A549 treated with AZD9567 at 1 μM for 4 hours (cell line): Measurements from ENCODE around the gene PTPN6. TPM values are rescaled to one million over a fixed set of nuclear protein-coding genes. Genes with fewer than 3 reads are reported as not detected.

Source experiments
- total RNA-seq: library from RNA; stranded (reverse); fragments of 200-300 nt; extraction: Qiagen RNA extraction; gene quantifications from 5 replicates; pipeline ENCODE4 v1.2.3, GENCODE V29; 2022; ENCODE audit not compliant: insufficient read depth

The PTPN6 gene
- total RNA-seq, result 10.5 to 25.7 TPM (median 11.5 TPM) in 5 replicates

DNA sequence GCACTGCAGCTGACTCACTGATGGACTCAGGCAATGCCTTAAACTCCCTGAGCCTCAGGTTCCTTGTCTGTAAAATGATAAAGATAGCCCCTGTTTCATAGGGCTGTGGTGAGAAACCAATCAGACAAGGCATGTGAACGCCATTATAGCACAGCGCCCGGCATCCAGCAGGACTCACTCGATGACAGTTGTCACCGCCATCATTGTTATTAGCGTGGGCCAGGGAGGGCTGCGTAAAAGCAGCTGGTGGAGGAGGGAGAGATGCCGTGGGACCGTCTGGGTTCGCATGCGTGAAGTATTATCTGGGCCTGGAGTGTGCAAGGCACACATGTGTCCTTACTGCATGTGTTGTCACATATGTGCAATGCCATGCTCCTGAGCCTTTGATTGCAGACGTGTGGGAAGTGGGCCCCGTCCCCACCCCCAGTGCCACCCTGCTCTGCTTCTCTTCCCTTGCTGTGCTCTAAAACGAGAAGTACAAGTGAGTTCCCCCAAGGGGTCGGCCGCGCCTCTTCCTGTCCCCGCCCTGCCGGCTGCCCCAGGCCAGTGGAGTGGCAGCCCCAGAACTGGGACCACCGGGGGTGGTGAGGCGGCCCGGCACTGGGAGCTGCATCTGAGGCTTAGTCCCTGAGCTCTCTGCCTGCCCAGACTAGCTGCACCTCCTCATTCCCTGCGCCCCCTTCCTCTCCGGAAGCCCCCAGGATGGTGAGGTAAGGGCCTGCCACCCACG is at the start of gene PTPN6:
TSS of gene PTPN6 (plus strand) at position 546 of the 730 bp plus-strand sequence. CDS start at position 703, 157 bp downstream.

DNA sequence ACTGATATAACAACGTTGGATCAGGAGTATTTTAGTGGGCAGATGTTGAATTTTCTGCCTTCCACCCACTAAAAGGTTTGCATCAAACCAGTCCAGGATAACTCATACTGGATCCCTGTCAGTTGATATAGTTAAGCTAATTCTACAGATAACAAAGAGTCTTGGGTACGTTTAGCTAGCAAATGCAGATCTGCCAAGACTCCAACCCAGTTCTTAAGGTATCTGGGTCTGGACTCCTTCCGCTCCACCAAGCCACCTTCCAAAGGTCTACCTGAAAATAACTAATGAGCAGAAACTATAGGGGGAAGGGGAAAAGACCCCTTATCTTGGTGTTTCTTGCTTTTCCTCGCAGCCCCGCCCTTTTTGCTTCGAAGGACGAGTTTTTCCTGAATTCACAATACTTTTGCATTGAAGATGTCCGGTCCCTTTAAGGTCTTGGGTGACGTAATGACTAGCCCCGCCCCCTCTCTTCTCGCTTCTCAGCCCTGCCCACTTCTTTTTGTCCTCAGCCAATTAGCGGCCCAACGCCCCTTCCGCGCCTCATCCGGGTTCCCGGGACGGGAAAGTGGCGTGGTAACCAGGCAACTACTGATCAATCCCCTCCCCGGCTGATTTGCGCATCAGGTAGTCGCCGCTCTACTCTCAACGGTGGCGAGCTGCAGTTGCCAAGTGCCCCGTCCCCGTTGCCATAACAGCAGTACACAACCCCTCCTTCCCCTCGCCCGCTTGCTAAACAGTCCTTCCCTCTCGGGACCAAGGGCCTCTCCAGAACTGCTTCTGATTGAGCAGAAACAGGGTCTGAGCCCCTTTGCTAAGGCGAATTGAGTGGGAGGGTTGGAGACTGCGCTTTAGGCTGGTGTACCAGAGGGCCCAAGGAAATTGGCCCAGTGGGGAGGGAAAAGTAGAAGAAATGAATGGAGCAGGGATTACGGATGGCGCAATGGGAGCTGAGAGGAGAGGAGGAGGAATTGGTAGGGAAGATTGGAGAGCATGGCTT is 46.6 kb upstream of the PTPN6 start, which contains the start of gene LRRC23:
TSS of gene LRRC23 (plus strand) at position 543 of the 997 bp plus-strand sequence. CDS start 812 bp downstream, outside the sequence.

DNA sequence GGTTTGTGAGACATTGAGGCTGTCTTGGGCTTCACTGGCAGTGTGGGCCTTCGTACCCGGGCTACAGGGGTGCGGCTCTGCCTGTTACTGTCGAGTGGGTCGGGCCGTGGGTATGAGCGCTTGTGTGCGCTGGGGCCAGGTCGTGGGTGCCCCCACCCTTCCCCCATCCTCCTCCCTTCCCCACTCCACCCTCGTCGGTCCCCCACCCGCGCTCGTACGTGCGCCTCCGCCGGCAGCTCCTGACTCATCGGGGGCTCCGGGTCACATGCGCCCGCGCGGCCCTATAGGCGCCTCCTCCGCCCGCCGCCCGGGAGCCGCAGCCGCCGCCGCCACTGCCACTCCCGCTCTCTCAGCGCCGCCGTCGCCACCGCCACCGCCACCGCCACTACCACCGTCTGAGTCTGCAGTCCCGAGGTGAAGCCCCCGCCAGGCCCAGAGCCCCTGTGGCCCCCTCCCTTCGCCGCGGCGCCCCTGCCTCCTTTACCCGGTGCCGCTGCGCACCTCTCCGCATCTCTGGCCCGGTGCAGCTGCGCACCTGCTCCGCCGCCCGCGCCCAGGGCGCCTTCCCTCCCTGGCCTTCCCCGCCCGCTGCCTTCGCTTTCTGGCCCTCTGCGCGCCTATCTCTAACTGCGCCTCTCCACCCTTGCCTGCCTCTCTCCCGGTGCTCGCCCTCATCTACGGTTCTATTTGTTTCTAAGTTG is 36.8 kb upstream of the PTPN6 start, which contains the start of gene ENO2:
TSS of gene ENO2 (plus strand) at position 335 of the 701 bp plus-strand sequence. CDS start 1,253 bp downstream, outside the sequence.

DNA sequence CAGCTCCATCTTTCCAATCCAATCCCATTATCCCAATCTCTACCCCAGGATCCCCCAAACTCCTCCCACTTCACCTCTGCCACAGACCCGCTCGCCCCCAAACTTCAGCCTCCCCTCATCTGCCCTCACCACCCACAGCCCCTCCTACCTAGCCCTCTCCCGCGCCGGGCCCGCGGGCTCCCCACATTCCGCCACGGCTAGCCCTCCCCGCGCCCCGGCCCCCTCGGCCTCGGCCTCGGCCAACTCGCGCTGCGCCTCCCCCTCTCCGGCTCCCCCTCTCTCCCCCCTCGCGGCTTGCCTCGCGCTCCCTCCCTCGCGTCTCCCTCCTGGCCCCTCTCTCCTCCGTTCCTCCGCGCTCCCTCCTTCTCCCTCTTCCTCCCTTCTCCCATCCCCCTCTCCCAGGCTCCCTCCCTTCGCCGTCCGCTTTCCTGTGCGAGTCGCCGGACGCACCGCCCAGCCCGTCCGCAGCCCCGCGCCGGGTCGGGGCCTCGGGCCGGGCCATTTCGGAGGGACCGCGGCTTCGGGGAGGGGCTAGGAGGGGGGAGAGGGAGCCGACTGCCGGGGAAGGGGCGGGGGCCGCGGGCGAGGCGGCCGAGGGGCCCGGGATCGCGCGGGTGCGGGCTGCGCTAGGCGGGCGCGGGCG is 23.7 kb upstream of the PTPN6 start, which contains the start of gene ATN1:
TSS of gene ATN1 (plus strand) at position 581 of the 643 bp plus-strand sequence. CDS start 6,043 bp downstream, outside the sequence.

DNA sequence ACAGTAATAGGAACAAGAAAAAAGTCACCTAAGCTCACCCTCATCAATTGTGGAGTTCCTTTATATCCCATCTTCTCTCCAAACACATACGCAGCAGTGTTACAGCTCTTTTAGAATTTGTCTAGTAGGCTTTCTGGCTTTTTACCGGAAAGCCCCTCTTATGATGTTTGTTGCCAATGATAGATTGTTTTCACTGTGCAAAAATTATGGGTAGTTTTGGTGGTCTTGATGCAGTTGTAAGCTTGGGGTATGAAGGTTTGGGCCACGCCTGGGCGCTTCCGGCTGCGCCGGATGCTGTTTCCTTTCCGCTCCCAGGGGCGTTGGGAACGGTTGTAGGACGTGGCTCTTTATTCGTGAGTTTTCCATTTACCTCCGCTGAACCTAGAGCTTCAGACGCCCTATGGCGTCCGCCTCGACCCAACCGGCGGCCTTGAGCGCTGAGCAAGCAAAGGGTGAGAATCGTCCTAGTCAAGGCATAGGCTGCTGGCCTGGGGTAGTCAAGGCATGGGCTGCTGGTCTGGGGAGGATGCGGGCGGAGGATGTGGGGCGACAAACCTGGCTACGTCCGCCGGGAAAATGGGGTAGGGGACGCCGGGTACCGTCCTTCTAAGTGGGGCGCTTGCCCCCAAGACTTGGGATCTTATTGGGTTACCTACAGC is 7.3 kb upstream of the PTPN6 start, which contains the start of the genes C12orf57 and RNU7-1:
TSS of gene C12orf57 (plus strand) at position 301 of the 659 bp plus-strand sequence. CDS start at position 401, 100 bp downstream.
TSS of gene RNU7-1 (plus strand) at position 95 of the 659 bp plus-strand sequence.

Other genes starting within 250 kb of the PTPN6 start
- gene COPS7A, start 227.3 kb upstream of the PTPN6 start, total RNA-seq, result 47.5 to 54.4 TPM (median 53.6 TPM) in 5 replicates
- 216 to 307 TPM (median 306 TPM) in 5 replicates for gene MLF2, start 198.2 kb upstream of the PTPN6 start, total RNA-seq
- 562 to 891 TPM (median 827 TPM) in 5 replicates for gene PTMS, start 185.0 kb upstream of the PTPN6 start, total RNA-seq
- 1.3 to 2.6 TPM (median 1.8 TPM) in 4 of 5 replicates, not detected in the other for gene LAG3, start 178.8 kb upstream of the PTPN6 start, total RNA-seq
- gene CD4, start 161.8 kb upstream of the PTPN6 start, total RNA-seq, result not detected in 5 replicates
- gene GPR162, start 129.5 kb upstream of the PTPN6 start, total RNA-seq, result 0.26 to 0.77 TPM (median 0.49 TPM) in 4 of 5 replicates, not detected in the other
- gene P3H3, start 122.9 kb upstream of the PTPN6 start, total RNA-seq, result 25.6 to 33.1 TPM (median 27.2 TPM) in 5 replicates
- gene GNB3, start 110.4 kb upstream of the PTPN6 start, total RNA-seq, result 1.8 to 2.6 TPM (median 2.3 TPM) in 5 replicates
- gene CDCA3, start 100.1 kb upstream of the PTPN6 start, total RNA-seq, result 74.0 to 83.9 TPM (median 80.1 TPM) in 5 replicates
- gene USP5, start 99.2 kb upstream of the PTPN6 start, total RNA-seq, result 72.6 to 116 TPM (median 80.7 TPM) in 5 replicates
- gene TPI1, start 83.8 kb upstream of the PTPN6 start, total RNA-seq, result 1,375 to 1,687 TPM (median 1,661 TPM) in 5 replicates
- 21.0 to 30.0 TPM (median 28.3 TPM) in 5 replicates for gene SPSB2, start 78.1 kb upstream of the PTPN6 start, total RNA-seq
- gene LRRC23, start 46.5 kb upstream of the PTPN6 start, total RNA-seq, result 15.3 to 19.8 TPM (median 16.2 TPM) in 5 replicates
- gene ENO2, start 36.8 kb upstream of the PTPN6 start, total RNA-seq, result 30.6 to 40.9 TPM (median 38.3 TPM) in 5 replicates
- gene ATN1, start 23.4 kb upstream of the PTPN6 start, total RNA-seq, result 47.5 to 69.4 TPM (median 68.1 TPM) in 5 replicates
- gene RNU7-1, start 7.5 kb upstream of the PTPN6 start, total RNA-seq, result not detected in 5 replicates
- gene C12orf57, start 7.3 kb upstream of the PTPN6 start, total RNA-seq, result 259 to 307 TPM (median 297 TPM) in 5 replicates
- gene PHB2, start 19.3 kb downstream of the PTPN6 start, total RNA-seq, result 290 to 340 TPM (median 329 TPM) in 5 replicates
- gene EMG1, start 19.6 kb downstream of the PTPN6 start, total RNA-seq, result 53.4 to 60.9 TPM (median 56.4 TPM) in 5 replicates
- 27.5 to 38.6 TPM (median 29.5 TPM) in 5 replicates for gene LPCAT3, start 67.1 kb downstream of the PTPN6 start, total RNA-seq
- gene C1S, start 109.4 kb downstream of the PTPN6 start, total RNA-seq, result 39.1 to 53.4 TPM (median 42.2 TPM) in 5 replicates
- gene C1R, start 141.1 kb downstream of the PTPN6 start, total RNA-seq, result 26.0 to 42.6 TPM (median 27.5 TPM) in 5 replicates
- 10.8 to 17.2 TPM (median 13.2 TPM) in 5 replicates for gene C1RL, start 157.9 kb downstream of the PTPN6 start, total RNA-seq
- not detected in 5 replicates for gene RBP5, start 177.5 kb downstream of the PTPN6 start, total RNA-seq
- 13.4 to 19.7 TPM (median 15.2 TPM) in 5 replicates for gene CLSTN3, start 179.0 kb downstream of the PTPN6 start, total RNA-seq
- gene PEX5, start 238.3 kb downstream of the PTPN6 start, total RNA-seq, result 26.5 to 31.2 TPM (median 30.5 TPM) in 5 replicates